AG04450 (cell line): ENCODE measurements around the gene SKIL. TPM values are rescaled to one million over a fixed set of nuclear protein-coding genes. Genes with fewer than 3 reads are reported as not detected.
A peak's percentile ranks its signal among the peaks of the same experiment; 100 is the strongest.

Source experiments
- CTCF ChIA-PET: fragments of 300-600, 350-600 bp; formaldehyde crosslinking; extraction: SDS; loops from one replicate; lab custom pipeline; 2022; ENCODE audit warnings: antibody characterized with exemption, inconsistent platforms; lab: Charles Lee
- POLR2A ChIA-PET: fragments of 350-600 bp; formaldehyde crosslinking; extraction: SDS; loops from one replicate; lab custom pipeline; 2021; ENCODE audit warnings: antibody characterized with exemption, inconsistent platforms; lab: Yijun Ruan, JAX
- DNase-seq: peaks from one replicate; pipeline ENCODE4 v3.0.0-alpha.2; 2011; ENCODE audit warnings: low read depth, low spot score
- H3K27ac ChIP-seq: one replicate; pipeline ENCODE4 v1.5.1; 2012; ENCODE audit warnings: low read depth, low read length, control low read depth
- H3K27me3 ChIP-seq: one replicate; pipeline ENCODE4 v1.6.0; 2012; ENCODE audit warnings: low read length; ENCODE audit not compliant: control insufficient read depth, insufficient read depth
- H3K4me3 ChIP-seq: 2 replicates; pipeline ENCODE4 v1.5.1; 2011; ENCODE audit warnings: mild to moderate bottlenecking, low read depth, low read length, control low read depth
- H3K9me3 ChIP-seq: 2 replicates; pipeline ENCODE4 v1.5.1; 2012; ENCODE audit warnings: low read length; ENCODE audit not compliant: control insufficient read depth, insufficient read depth
- CTCF ChIP-seq: IDR thresholded peaks from 2 replicates; pipeline ENCODE4 v1.5.1; 2011; ENCODE audit warnings: low read depth, low read length, control low read depth, inconsistent platforms
- polyA minus RNA-seq: library from RNA; depleted of rRNA, polyadenylated mRNA; stranded (reverse); fragments of >200 nt; gene quantifications from 2 replicates; pipeline ENCODE4 v1.2.3, GENCODE V29; 2011; rRNA and poly(A)+ RNA removed
- polyA plus RNA-seq: library from polyadenylated mRNA; depleted of rRNA; stranded (reverse); fragments of >200 nt; gene quantifications from 2 replicates; pipeline ENCODE4 v1.2.3, GENCODE V29; 2011; rRNA removed

SKIL gene
- 14.7 and 18.3 TPM in 2 replicates for polyA plus RNA-seq
- 38.1 and 61.7 TPM in 2 replicates for polyA minus RNA-seq

- CTCF ChIA-PET: interaction anchor here (0.6 to 2.3 kb wide), 4 partner anchors 11 to 666 kb away, joined by 3 to 11 read pairs (median 5); no protein-coding TSS in a partner anchor
Measured at GRCh38 chr3:170357176-170358041, at the start of gene SKIL. Gene SKIL (plus strand): TSS chr3:170357715. CDS start chr3:170360332, 2,617 bp downstream.

GRCh38 chr3:170309046-170309445, 48.5 kb upstream of the SKIL start:
- no peaks in the 10 kb centered on the region for H3K9me3 ChIP-seq
- no peak overlapping the region for H3K4me3 ChIP-seq
- TF ChIP-seq CTCF: no peak
- no peaks in the 10 kb centered on the region for H3K27me3 ChIP-seq
- ChIA-PET CTCF (interaction anchor here (0.6 to 3.5 kb wide), 21 partner anchors 12 to 1136 kb away, joined by 3 to 23 read pairs (median 4); no protein-coding TSS in a partner anchor), POLR2A (interaction anchor here (0.6 kb wide), 1 partner anchor 76 kb away, joined by 3 read pairs; no protein-coding TSS in a partner anchor)
- DNase-seq: no peak
- no peak overlapping the region for H3K27ac ChIP-seq

More at GRCh38 chr3:170357176-170358041, at the start of gene SKIL:
- Histone ChIP-seq H3K9me3 (no peaks in the 10 kb centered on the region; the same call in 1 of the 2 replicates), H3K27me3 (no peaks in the 10 kb centered on the region), H3K4me3 (peak within 1 kb of the TSS; percentile 81), H3K27ac (peak within 1 kb of the TSS; percentile 85)
- DNase-seq: peak; percentile 89
- POLR2A ChIA-PET: interaction anchor here (0.6 to 2.0 kb wide), 6 partner anchors 14 to 1019 kb away, joined by 3 to 6 read pairs (median 3); partner anchors contain the start of gene PHC3
- no peak for TF ChIP-seq CTCF

GRCh38 chr3:170317954-170318353, 39.6 kb upstream of the SKIL start:
- no peak for TF ChIP-seq CTCF
- ChIA-PET POLR2A (no interaction called here), CTCF (no interaction called here)
- Histone ChIP-seq H3K27me3 (no peaks in the 10 kb centered on the region), H3K4me3 (no peak overlapping the region), H3K9me3 (no peaks in the 10 kb centered on the region), H3K27ac (no peak overlapping the region)
- no peak for DNase-seq

- H3K27ac ChIP-seq: no peak overlapping the region
- TF ChIP-seq CTCF: no peak
- ChIA-PET CTCF (interaction anchor here (0.7 to 0.9 kb wide), 3 partner anchors 11 to 491 kb away, joined by 3 to 4 read pairs (median 3); no protein-coding TSS in a partner anchor), POLR2A (no interaction called here)
- H3K9me3 ChIP-seq: no peaks in the 10 kb centered on the region
- DNase-seq: no peak
- H3K27me3 ChIP-seq: no peaks in the 10 kb centered on the region
- H3K4me3 ChIP-seq: no peak overlapping the region
Measured at GRCh38 chr3:170320461-170321121, 36.9 kb upstream of the SKIL start.
